RKO (cell line): ENCODE measurements around the gene PRDX6.
"Not testable (repeated sequence)": the region's sequence is repeated elsewhere in the genome, so short reads cannot be mapped to it uniquely, and the experiment has no call there.

Experiments used
- DNase-seq: peaks from one replicate; pipeline ENCODE4 v3.0.0-alpha.2; 2016; ENCODE audit warnings: low spot score

The PRDX6 gene

DNA sequence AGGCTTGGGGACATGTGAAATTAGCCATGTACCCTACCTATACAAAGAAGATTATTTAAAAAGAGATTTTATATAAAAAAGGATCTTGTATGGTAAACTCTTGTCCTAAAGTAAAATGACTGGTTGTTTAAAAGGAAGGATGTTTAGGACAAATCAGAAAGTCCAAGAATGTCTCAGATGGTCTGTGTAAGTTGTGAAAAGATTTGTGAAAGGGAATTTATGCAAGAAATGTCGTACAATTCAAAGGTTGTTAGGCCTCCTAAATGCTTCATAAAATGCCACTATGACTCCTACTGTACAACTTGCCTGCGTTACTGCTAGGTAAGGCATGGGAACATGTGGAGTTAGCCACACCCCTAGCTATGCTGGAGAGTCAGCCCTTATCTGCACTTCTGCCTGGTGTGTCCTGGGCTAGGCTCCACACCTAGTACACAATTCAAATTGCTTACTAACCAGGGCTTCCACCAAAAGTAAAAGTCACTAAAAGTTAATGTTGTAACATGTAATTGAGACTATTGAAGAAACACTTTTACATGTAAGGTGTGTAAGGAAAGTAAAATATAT, 19.7 kb downstream of the PRDX6 start:
- DNase-seq = no peak

GRCh38 chr1:173499729-173500128, 22.6 kb downstream of the PRDX6 start:
- no peak for DNase-seq

DNA sequence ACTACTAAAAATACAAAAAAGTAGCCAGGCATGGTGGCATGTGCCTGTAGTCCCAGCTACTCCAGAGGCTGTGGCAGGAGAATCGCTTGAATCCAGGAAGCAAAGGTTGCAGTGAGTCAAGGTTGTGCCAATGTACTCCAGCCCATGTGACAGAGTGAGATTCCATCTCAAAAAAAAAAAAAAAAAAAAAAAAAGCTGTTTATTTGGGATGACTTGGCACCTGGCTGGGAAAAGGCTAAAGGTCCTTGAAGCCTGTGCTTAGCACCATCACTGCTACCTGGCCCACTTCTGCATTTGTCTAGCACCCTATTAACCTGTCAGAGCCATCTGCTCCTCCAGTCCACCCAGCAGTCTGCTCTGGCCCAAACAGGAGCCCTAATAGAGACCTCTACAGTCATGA, 25.0 kb downstream of the PRDX6 start:
- DNase-seq = no peak

- no peak for DNase-seq
Measured at GRCh38 chr1:173503391-173503790, 26.3 kb downstream of the PRDX6 start.

- DNase-seq = no peak
Measured at GRCh38 chr1:173504268-173504667, 27.1 kb downstream of the PRDX6 start.

DNA sequence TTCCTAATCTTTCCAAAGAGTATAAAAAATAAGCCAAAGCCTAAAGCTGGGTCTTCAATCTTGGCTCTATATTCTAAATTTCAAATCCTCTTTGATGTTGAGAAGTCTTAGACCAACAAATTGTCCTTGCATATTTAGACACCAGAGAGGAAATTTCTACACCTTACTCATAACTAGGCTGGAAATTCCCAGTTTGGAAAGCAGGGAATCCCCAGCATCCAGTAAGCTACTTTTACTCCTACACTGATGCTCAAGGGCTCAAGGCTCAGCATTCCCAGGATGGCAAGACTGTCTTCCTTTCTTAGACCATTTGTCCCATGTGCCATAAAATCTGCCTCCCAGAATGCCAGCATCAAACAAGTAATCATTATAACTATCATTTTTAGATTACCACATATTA, 28.3 kb downstream of the PRDX6 start:
- DNase-seq = no peak

DNA sequence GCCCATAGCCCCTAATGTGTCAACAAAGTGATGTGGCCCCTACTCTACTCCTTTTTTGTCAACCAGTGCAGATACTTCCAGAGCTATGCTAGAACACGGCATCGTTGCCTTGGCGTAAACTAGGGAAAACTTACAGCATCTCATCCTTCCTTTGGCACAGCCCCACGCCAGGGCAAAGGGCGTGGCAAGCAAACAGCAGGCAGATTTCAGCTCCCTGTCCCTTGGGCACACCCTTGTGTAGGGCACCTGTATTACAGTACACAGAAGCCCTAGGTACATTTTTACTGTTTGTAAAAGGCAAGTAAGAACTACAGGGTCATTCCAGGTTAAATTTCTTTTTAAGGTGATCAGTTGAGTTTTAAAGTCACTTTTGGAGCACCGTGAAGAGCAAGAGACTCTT, 29.3 kb downstream of the PRDX6 start:
- DNase-seq = peak; percentile 18

DNA sequence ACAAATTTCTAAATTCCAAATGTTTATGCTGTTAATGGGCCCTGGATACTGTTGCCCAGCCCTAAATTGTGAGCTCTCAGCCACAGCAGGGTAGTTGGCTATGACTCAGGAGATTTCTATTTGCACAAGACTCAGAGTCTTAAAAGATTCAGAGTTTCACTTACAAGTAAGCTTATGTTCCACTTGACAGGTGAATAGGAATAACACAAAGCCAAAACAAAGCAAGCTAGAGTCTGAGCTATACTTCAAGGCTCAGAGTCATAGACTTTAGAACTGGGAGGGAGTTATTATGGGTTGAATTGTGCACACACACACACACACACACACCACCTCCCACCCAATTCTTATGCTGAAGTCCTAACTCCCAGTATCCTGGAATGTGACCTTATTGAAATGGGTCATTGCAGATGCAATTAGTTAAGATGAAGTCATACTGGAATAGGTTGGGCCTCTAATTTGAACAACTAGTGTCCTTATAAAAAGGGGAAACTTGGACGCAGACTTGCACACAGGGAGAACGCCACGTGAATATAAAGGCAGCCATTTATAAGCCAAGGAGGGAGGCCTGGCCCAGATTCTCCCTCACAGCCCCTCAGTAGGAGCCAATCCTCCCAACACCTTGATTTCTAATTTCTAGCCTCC, 30.2 kb downstream of the PRDX6 start:
- peak; percentile 51 for DNase-seq

GRCh38 chr1:173507847-173508209, 30.7 kb downstream of the PRDX6 start:
- no peak for DNase-seq

DNA sequence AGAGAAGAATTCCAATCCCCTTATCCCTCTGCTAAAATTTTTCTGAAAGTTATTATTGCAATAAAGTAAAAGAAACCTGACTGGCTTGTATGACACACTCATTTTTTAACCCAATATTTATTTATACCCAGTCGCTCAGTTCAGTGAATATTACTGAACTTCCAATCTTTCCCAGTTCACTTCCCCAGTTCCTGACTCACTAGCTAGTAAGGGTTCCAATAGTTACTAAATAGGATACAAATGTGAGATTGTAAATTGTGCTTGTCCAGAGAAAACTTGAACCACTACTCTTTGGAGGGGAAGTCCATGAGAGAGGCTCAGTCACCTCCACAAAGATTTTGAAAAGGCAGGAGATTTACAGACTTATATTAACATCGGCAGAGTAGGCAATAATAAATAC, 31.4 kb downstream of the PRDX6 start:
- DNase-seq = no peak

DNA sequence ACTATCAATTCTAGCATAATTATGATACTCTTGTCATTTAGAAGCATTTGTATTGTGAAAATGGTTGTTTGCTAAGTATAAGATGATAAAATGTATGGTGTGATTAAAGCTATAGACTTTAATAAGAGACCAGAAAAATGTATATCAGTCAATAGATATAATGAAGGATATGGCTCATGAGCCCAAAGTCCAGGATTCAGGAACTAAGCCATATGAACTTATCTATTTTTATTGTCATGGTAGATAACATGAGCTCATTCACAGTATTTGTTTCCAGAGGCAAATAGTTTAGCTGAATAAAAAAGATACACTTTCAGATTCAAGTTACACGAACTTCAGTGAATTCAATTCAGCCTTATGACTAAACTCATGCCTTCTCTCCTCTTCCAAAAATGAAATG, 32.7 kb downstream of the PRDX6 start:
- no peak for DNase-seq

DNA sequence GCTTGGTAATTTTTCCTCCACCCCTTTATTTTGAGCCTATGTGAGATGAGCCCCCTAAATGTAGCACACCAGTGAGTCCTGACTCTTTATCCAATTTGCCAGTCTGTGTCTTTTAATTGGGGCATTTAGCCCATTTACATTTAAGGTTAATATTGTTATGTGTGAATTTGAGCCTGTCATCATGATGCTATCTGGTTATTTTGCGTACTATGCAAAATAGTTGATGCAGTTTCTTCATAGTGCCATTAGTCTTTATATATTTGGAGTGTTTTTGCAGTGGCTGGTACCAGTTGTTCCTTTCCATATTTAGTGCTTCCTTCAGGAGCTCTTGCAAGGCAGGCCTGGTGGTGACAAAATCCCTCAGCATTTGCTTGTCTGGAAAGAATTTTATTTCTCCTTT, 37.4 kb downstream of the PRDX6 start:
- not testable (repeated sequence) for DNase-seq

GRCh38 chr1:173520799-173521198, 43.7 kb downstream of the PRDX6 start:
- no peak for DNase-seq

- no peak for DNase-seq
Measured at GRCh38 chr1:173523329-173523728, 46.2 kb downstream of the PRDX6 start.

DNA sequence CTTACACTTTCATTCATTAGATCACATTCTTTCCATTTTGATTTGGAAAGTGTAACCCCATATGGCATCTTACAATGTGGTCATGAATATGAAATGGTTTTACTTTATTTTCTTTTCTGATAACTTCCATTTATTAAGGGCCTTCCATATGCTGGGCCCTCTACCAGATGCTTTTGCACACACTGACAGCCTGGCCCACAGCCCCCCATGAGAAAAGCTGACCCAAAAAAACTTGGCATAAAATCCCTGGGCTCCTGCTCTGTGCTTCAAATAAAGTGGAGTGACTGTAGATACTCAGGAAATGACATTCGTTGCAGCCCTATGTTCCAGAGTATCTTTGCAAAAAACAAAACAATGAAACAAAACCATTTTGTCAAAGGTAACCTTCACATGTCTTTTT, 48.8 kb downstream of the PRDX6 start:
- no peak for DNase-seq

GRCh38 chr1:173527151-173527826, 50.2 kb downstream of the PRDX6 start:
- DNase-seq = peak; percentile 3

GRCh38 chr1:173529106-173529505, 52.0 kb downstream of the PRDX6 start:
- no peak for DNase-seq

DNA sequence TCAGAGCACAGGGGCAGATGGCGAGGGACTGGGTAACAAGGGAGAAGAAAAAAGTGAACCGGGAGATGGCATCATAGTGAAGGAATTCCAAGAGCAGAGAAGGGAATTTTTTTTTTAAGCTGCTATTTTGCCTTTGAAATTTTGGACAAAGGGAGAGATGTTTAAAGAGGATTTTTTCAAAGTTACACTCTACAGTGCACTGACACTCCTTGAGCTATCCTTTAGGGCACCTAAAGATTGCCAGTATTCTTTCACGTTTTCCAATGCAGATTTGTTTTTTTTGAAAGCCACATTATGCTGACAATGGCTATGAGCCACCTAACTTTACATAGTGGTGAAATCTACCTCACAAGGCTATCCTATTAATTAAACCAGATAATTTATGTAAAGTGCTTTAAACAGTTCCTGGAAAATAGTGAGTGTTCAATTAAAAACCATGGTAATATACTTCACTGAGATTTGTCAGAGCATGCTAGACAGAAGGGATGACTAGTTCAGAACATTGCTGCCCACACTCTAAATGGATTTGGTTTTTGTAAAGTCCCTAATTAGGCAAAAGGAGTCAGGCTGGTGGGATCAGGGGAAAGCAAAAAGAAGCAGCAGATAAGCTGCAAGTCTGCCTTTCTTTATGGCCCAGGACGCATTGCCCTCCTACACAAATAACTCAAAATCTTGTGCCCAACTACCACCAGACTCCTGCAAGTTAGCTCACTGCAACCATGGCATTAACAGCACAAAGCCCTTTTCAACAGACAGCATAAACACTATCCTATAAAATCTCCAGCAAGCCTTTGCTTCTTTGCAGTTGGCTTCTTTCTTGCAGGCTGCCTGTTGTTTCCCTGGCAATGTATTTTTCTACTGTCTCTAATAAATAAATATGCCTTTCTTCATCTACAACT, 53.9 kb downstream of the PRDX6 start:
- no peak for DNase-seq

DNA sequence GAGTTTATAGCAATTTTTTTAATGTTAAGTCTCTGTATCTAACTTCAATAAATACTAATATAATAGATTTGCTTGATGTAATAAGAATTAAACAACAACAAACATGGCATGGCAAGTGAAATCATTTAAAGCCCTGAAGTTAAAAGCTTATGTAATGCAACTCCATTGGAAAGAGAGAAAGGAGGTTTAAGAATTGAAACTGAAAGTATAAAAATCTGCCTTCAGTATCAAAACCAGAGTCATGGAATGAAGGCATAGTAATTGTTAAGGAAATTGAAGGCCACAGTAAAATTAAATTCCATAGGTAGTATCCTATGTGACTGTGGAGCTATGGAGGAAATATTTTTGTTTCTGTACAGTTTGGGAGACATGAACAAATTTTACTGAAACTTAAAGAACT, 55.1 kb downstream of the PRDX6 start:
- no peak for DNase-seq

DNA sequence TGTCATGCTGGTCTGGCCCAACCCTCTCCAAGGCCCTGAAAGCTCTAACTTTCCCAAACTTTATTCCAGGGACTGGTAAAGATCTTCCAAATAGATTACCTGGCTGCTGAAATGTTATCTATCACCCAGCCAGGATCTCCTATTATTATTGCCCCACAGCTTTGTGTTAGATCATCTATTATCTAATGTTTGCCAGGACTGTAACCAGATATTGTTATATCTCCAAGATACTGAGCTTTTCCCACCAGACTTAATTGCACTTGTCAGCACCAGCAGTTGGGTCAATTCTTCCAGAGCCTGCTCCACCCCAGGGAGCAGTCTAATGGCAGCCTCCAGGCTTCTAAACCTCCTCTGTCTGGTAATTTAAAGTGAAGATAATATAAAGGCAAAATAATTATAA, 59.1 kb downstream of the PRDX6 start:
- DNase-seq = no peak
